Astrocyte (in vitro differentiated cells and primary cell): Measurements from ENCODE around the gene HSPB1.

Experiments
- EZH2 ChIP-seq: IDR thresholded peaks from 2 replicates; pipeline ENCODE4 v1.6.1; 2012; ENCODE audit warnings: mild to moderate bottlenecking, low read length, inconsistent platforms; ENCODE audit not compliant: insufficient read depth
- TF ChIP-seq, protein P1 (sequence below): IDR thresholded peaks from 2 replicates; pipeline ENCODE4 v1.5.1; 2011; ENCODE audit warnings: low read depth, mild to moderate bottlenecking, inconsistent platforms, low read length, moderate library complexity; ENCODE audit not compliant: insufficient read depth

DNA sequence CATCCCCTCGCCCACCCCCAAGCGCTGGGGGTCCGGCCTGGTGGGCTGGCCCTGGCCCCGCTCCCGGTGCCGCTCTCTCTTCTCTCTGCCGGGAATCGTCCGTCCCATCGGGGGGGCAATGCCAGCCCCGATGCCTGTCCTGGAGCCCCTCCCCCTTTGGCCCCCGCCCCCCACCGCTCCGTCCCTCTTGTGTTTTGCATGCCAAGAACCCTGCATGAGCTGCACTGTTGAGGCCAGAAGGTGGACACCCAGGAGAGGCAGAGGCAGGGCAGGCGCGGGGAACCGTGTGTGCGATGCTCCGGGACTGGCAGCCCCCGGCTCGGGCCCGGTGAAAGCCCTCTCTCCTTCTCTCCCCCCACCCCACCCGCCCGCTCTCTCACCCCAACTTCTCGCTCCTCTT is 22.1 kb upstream of the HSPB1 start:
- no peak for TF ChIP-seq EZH2
- TF ChIP-seq, protein P1, sequence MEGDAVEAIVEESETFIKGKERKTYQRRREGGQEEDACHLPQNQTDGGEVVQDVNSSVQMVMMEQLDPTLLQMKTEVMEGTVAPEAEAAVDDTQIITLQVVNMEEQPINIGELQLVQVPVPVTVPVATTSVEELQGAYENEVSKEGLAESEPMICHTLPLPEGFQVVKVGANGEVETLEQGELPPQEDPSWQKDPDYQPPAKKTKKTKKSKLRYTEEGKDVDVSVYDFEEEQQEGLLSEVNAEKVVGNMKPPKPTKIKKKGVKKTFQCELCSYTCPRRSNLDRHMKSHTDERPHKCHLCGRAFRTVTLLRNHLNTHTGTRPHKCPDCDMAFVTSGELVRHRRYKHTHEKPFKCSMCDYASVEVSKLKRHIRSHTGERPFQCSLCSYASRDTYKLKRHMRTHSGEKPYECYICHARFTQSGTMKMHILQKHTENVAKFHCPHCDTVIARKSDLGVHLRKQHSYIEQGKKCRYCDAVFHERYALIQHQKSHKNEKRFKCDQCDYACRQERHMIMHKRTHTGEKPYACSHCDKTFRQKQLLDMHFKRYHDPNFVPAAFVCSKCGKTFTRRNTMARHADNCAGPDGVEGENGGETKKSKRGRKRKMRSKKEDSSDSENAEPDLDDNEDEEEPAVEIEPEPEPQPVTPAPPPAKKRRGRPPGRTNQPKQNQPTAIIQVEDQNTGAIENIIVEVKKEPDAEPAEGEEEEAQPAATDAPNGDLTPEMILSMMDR: no peak
